ENCODE results near the gene GALNT15.

- TF ChIP-seq, protein P1, sequence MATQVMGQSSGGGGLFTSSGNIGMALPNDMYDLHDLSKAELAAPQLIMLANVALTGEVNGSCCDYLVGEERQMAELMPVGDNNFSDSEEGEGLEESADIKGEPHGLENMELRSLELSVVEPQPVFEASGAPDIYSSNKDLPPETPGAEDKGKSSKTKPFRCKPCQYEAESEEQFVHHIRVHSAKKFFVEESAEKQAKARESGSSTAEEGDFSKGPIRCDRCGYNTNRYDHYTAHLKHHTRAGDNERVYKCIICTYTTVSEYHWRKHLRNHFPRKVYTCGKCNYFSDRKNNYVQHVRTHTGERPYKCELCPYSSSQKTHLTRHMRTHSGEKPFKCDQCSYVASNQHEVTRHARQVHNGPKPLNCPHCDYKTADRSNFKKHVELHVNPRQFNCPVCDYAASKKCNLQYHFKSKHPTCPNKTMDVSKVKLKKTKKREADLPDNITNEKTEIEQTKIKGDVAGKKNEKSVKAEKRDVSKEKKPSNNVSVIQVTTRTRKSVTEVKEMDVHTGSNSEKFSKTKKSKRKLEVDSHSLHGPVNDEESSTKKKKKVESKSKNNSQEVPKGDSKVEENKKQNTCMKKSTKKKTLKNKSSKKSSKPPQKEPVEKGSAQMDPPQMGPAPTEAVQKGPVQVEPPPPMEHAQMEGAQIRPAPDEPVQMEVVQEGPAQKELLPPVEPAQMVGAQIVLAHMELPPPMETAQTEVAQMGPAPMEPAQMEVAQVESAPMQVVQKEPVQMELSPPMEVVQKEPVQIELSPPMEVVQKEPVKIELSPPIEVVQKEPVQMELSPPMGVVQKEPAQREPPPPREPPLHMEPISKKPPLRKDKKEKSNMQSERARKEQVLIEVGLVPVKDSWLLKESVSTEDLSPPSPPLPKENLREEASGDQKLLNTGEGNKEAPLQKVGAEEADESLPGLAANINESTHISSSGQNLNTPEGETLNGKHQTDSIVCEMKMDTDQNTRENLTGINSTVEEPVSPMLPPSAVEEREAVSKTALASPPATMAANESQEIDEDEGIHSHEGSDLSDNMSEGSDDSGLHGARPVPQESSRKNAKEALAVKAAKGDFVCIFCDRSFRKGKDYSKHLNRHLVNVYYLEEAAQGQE (IDR thresholded peaks at IDR 0.05; ENCODE audit: low read depth), result no peak
- TF ChIP-seq, protein P2, sequence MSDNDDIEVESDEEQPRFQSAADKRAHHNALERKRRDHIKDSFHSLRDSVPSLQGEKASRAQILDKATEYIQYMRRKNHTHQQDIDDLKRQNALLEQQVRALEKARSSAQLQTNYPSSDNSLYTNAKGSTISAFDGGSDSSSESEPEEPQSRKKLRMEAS (IDR thresholded peaks at IDR 0.05), result no peak
- no peak for TF ChIP-seq ZBTB7A (IDR thresholded peaks at IDR 0.05; ENCODE audit: low read depth)
- TF ChIP-seq CEBPB (IDR thresholded peaks at IDR 0.05), result no peak
- no peak for TF ChIP-seq USF1 (IDR thresholded peaks at IDR 0.05)
- TF ChIP-seq NFIC (IDR thresholded peaks at IDR 0.05), result no peak
These were observed 80.8 kb downstream of the GALNT15 start for GRCh38 chr3:16255326-16255725.

Measured in Ishikawa (cell line).